ENCODE results near the gene NOL4L.

The NOL4L gene

GRCh38 chr20:32462900-32463641 is 122.1 kb downstream of the NOL4L start:
- Histone ChIP-seq H3K9me3 (ENCODE audit: low read length) (no peaks in the 10 kb centered on the region), H3K27ac (ENCODE audit: low read depth, low read length, poor library complexity, severe bottlenecking) (no peak overlapping the region), H3F3A (ENCODE audit: insufficient read depth, low read length) (no peaks in the 10 kb centered on the region), H3K4me2 (ENCODE audit: low read length) (no peak overlapping the region), H3K4me3 (ENCODE audit: low read depth, low read length, poor library complexity, severe bottlenecking) (no peak overlapping the region), H3K27me3 (ENCODE audit: insufficient read depth, low read length) (no peaks in the 10 kb centered on the region), H3K9ac (ENCODE audit: low read length) (no peak overlapping the region), H4K20me1 (ENCODE audit: insufficient read depth, low read length) (no peaks in the 10 kb centered on the region), H3K9me2 (ENCODE audit: low read depth, low read length) (no peaks in the 10 kb centered on the region), H3K4me1 (ENCODE audit: insufficient read depth, low read length, severe bottlenecking) (no peaks in the 10 kb centered on the region), H3K79me2 (ENCODE audit: insufficient read depth, low read length) (no peaks in the 10 kb centered on the region), H2AFZ (ENCODE audit: low read length) (no peak overlapping the region), H3K36me3 (ENCODE audit: insufficient read depth, low read length) (no peaks in the 10 kb centered on the region)
- TF ChIP-seq CTCF (IDR thresholded peaks at IDR 0.05; ENCODE audit: low read length) (no peak), EZH2 (IDR thresholded peaks at IDR 0.05; ENCODE audit: borderline replicate concordance, low read length) (no peak)

GRCh38 chr20:32461836-32462600 is 123.1 kb downstream of the NOL4L start:
- Histone ChIP-seq H3F3A (ENCODE audit: insufficient read depth, low read length) (no peaks in the 10 kb centered on the region), H2AFZ (ENCODE audit: low read length) (no peak overlapping the region), H3K27me3 (ENCODE audit: insufficient read depth, low read length) (no peaks in the 10 kb centered on the region), H3K9me2 (ENCODE audit: low read depth, low read length) (no peaks in the 10 kb centered on the region), H4K20me1 (ENCODE audit: insufficient read depth, low read length) (no peaks in the 10 kb centered on the region), H3K79me2 (ENCODE audit: insufficient read depth, low read length) (no peaks in the 10 kb centered on the region), H3K4me3 (ENCODE audit: low read depth, low read length, poor library complexity, severe bottlenecking) (no peak overlapping the region), H3K36me3 (ENCODE audit: insufficient read depth, low read length) (no peaks in the 10 kb centered on the region), H3K4me2 (ENCODE audit: low read length) (no peak overlapping the region), H3K9me3 (ENCODE audit: low read length) (no peaks in the 10 kb centered on the region), H3K27ac (ENCODE audit: low read depth, low read length, poor library complexity, severe bottlenecking) (no peak overlapping the region), H3K4me1 (ENCODE audit: insufficient read depth, low read length, severe bottlenecking) (no peaks in the 10 kb centered on the region), H3K9ac (ENCODE audit: low read length) (no peak overlapping the region)
- TF ChIP-seq EZH2 (IDR thresholded peaks at IDR 0.05; ENCODE audit: borderline replicate concordance, low read length), result no peak
- no peak for TF ChIP-seq CTCF (IDR thresholded peaks at IDR 0.05; ENCODE audit: low read length)

DNA sequence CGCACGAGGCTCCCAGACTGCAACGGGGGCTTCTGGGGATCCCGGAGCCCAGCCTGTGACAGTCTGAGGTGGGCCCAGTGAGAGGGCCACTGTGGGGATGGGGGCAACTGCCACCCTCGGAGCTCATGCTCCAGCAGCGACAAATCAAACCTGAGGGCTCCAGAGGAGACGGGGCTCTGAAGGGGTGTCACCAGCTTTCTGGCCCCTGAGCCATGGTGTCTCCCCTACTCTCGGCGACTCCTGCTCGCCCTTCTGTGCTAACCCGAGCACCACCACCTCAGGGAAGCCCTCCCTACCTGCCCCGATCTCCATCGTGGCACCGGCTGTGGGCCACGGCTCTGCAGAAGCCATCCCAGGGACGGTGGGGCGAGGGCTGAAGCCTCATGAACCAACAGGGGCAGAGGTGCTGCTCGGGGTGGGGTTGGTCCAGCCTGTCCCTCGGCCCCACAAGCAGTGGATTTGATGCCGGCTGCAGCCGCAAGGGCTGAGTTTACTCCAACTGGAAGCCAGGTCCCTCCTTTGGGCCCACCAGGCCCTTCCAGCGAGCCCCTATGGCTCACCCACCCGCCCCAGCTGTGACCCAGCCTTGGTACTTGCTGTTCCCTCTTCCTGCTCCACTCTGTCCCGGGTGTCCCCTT is 124.3 kb downstream of the NOL4L start:
- no peak overlapping the region for H3K4me3 ChIP-seq (ENCODE audit: low read depth, low read length, poor library complexity, severe bottlenecking)
- no peaks in the 10 kb centered on the region for H3K36me3 ChIP-seq (ENCODE audit: insufficient read depth, low read length)
- H4K20me1 ChIP-seq (ENCODE audit: insufficient read depth, low read length), result no peaks in the 10 kb centered on the region
- no peaks in the 10 kb centered on the region for H3F3A ChIP-seq (ENCODE audit: insufficient read depth, low read length)
- H3K9me2 ChIP-seq (ENCODE audit: low read depth, low read length), result no peaks in the 10 kb centered on the region
- H3K79me2 ChIP-seq (ENCODE audit: insufficient read depth, low read length), result no peaks in the 10 kb centered on the region
- H2AFZ ChIP-seq (ENCODE audit: low read length), result no peak overlapping the region
- H3K9ac ChIP-seq (ENCODE audit: low read length), result no peak overlapping the region
- no peak overlapping the region for H3K4me2 ChIP-seq (ENCODE audit: low read length)
- TF ChIP-seq CTCF (IDR thresholded peaks at IDR 0.05; ENCODE audit: low read length) (no peak), EZH2 (IDR thresholded peaks at IDR 0.05; ENCODE audit: borderline replicate concordance, low read length) (no peak)
- H3K27me3 ChIP-seq (ENCODE audit: insufficient read depth, low read length), result no peaks in the 10 kb centered on the region
- no peaks in the 10 kb centered on the region for H3K9me3 ChIP-seq (ENCODE audit: low read length)
- no peak overlapping the region for H3K27ac ChIP-seq (ENCODE audit: low read depth, low read length, poor library complexity, severe bottlenecking)
- peaks cover 7% of the 10 kb centered on the region for H3K4me1 ChIP-seq (ENCODE audit: insufficient read depth, low read length, severe bottlenecking)
